Mesenchymal stem cell (in vitro differentiated cells and primary cell): Measurements from ENCODE around the gene CSRP1.

Source experiments
- DNase-seq: peaks from one replicate; pipeline ENCODE4 v3.0.0-alpha.2; 2013
- H2AFZ ChIP-seq: one replicate; pipeline ENCODE4 v1.6.1; 2013; ENCODE audit warnings: low read depth, mild to moderate bottlenecking, control low read depth, inconsistent platforms, low read length, moderate library complexity
- H2AK5ac ChIP-seq: 2 replicates; pipeline ENCODE4 v1.6.1; 2013; ENCODE audit warnings: low read length, moderate library complexity, mild to moderate bottlenecking, inconsistent platforms; ENCODE audit not compliant: severe bottlenecking
- H2BK120ac ChIP-seq: one replicate; pipeline ENCODE4 v1.6.1; 2013; ENCODE audit warnings: low read depth, mild to moderate bottlenecking, inconsistent platforms, low read length, moderate library complexity
- H2BK12ac ChIP-seq, 2 experiments: one replicate each; pipeline ENCODE4 v1.6.1; 2013; ENCODE audit warnings: inconsistent platforms in 2 of 2, low read length in 2 of 2, mild to moderate bottlenecking in 2 of 2, moderate library complexity in 2 of 2, control low read depth in 1 of 2
- H2BK15ac ChIP-seq: one replicate; pipeline ENCODE4 v1.6.1; 2013; ENCODE audit warnings: mild to moderate bottlenecking, low read depth, inconsistent platforms; ENCODE audit not compliant: poor library complexity, severe bottlenecking
- H2BK5ac ChIP-seq: 2 replicates; pipeline ENCODE4 v1.6.1; 2013; ENCODE audit warnings: low read depth, mild to moderate bottlenecking, low read length, control low read depth, inconsistent platforms; ENCODE audit not compliant: poor library complexity, severe bottlenecking
- H3K14ac ChIP-seq, 2 experiments: one replicate each; pipeline ENCODE4 v1.6.1; 2013; ENCODE audit warnings: inconsistent platforms in 2 of 2, low read length in 2 of 2, control low read depth in 1 of 2, mild to moderate bottlenecking in 1 of 2, moderate library complexity in 1 of 2
- H3K18ac ChIP-seq, 2 experiments: one replicate each; pipeline ENCODE4 v1.6.1; 2013; ENCODE audit warnings: inconsistent platforms in 2 of 2, low read length in 2 of 2, control low read depth in 1 of 2, low read depth in 1 of 2, mild to moderate bottlenecking in 1 of 2
- H3K23ac ChIP-seq, 2 experiments: one replicate each; pipeline ENCODE4 v1.6.1; 2013; ENCODE audit warnings: inconsistent platforms in 2 of 2, low read length in 2 of 2, mild to moderate bottlenecking in 2 of 2, moderate library complexity in 2 of 2, control low read depth in 1 of 2
- H3K27ac ChIP-seq: 2 replicates; pipeline ENCODE4 v1.5.1; 2013; ENCODE audit warnings: mild to moderate bottlenecking, moderate library complexity, low read length, control low read depth, inconsistent platforms; ENCODE audit not compliant: poor library complexity, severe bottlenecking
- H3K27me3 ChIP-seq, 2 experiments: 2 replicates each; pipeline versions ENCODE4 v1.6.1 to v1.7.0; 2013; ENCODE audit warnings: low read length in 2 of 2, mild to moderate bottlenecking in 2 of 2, moderate library complexity in 2 of 2, control low read depth in 1 of 2, inconsistent platforms in 1 of 2; ENCODE audit not compliant: control insufficient read depth in 1 of 2, insufficient read depth in 1 of 2
- H3K36me3 ChIP-seq, 2 experiments: 2 replicates each; pipeline versions ENCODE4 v1.6.1 to v1.7.0; 2013; ENCODE audit warnings: low read length in 2 of 2, control low read depth in 1 of 2, inconsistent platforms in 1 of 2, low read depth in 1 of 2, mild to moderate bottlenecking in 1 of 2; ENCODE audit not compliant: insufficient read depth in 2 of 2, control insufficient read depth in 1 of 2
- H3K4ac ChIP-seq, 2 experiments: one replicate each; pipeline ENCODE4 v1.6.1; 2013; ENCODE audit warnings: inconsistent platforms in 2 of 2, low read length in 2 of 2, mild to moderate bottlenecking in 2 of 2, moderate library complexity in 2 of 2, control low read depth in 1 of 2, low read depth in 1 of 2
- H3K4me1 ChIP-seq: 2 replicates; pipeline ENCODE4 v1.6.1; 2013; ENCODE audit warnings: low read depth, low read length, control low read depth; ENCODE audit not compliant: control insufficient read depth, insufficient read depth
- H3K4me2 ChIP-seq: 2 replicates; pipeline ENCODE4 v1.6.1; 2013; ENCODE audit warnings: low read length, mild to moderate bottlenecking, inconsistent platforms; ENCODE audit not compliant: poor library complexity, severe bottlenecking
- H3K4me3 ChIP-seq, 2 experiments: 2 replicates each; pipeline versions ENCODE4 v1.5.1 to v1.7.0; 2013; ENCODE audit warnings: low read length in 2 of 2, mild to moderate bottlenecking in 2 of 2, control low read depth in 1 of 2, low read depth in 1 of 2; ENCODE audit not compliant: insufficient read depth in 1 of 2
- H3K79me1 ChIP-seq: replicated peaks from 2 replicates; pipeline ENCODE4 v1.6.1; 2013; ENCODE audit warnings: mild to moderate bottlenecking, control low read depth, low read length, inconsistent platforms; ENCODE audit not compliant: poor library complexity, severe bottlenecking
- H3K9ac ChIP-seq: 2 replicates; pipeline ENCODE4 v1.7.0; 2013; ENCODE audit warnings: mild to moderate bottlenecking, low read length, moderate library complexity
- H3K9me3 ChIP-seq: 2 replicates; pipeline ENCODE4 v1.7.0; 2013; ENCODE audit warnings: mild to moderate bottlenecking, low read length; ENCODE audit not compliant: control insufficient read depth
- H4K8ac ChIP-seq: one replicate; pipeline ENCODE4 v1.6.1; 2013; ENCODE audit warnings: inconsistent platforms, mild to moderate bottlenecking, low read length, moderate library complexity
- H4K91ac ChIP-seq: one replicate; pipeline ENCODE4 v1.6.1; 2013; ENCODE audit warnings: mild to moderate bottlenecking, low read length, inconsistent platforms
- WGBS: methylation state at CpG from one replicate; pipeline ENCODE4 v1.1.7; 2013; ENCODE audit warnings: mixed read lengths; 5-methylcytosine and 5-hydroxymethylcytosine counted together

The CSRP1 gene

GRCh38 chr1:201537467-201537866 lies 30.5 kb upstream of the CSRP1 start:
- 98% methylated on average over 3 of the region's 4 CpGs for WGBS
- Histone ChIP-seq H2BK5ac (no peak overlapping the region), H4K8ac (no peak overlapping the region)

GRCh38 chr1:201537028-201537427 lies 30.1 kb upstream of the CSRP1 start:
- Histone ChIP-seq H3K23ac (no peak overlapping the region), H2AFZ (no peak overlapping the region), H3K36me3 (no peaks in the 10 kb centered on the region), H3K4me3 (peak overlapping the region in 1 of 2 experiments; percentile 73), H3K79me1 (peaks cover 2% of the 10 kb centered on the region), H3K4ac (no peak overlapping the region), H2BK120ac (no peak overlapping the region), H3K9ac (peak overlapping the region; percentile 76), H3K14ac (no peak overlapping the region), H3K9me3 (no peaks in the 10 kb centered on the region), H3K27me3 (no peaks in the 10 kb centered on the region), H2BK12ac (peak overlapping the region; percentile 14 to 93), H2BK15ac (no peak overlapping the region), H3K4me1 (peaks cover 19% of the 10 kb centered on the region), H2BK5ac (no peak overlapping the region), H3K4me2 (no peak overlapping the region), H4K91ac (no peak overlapping the region), H3K18ac (no peak overlapping the region), H2AK5ac (no peak overlapping the region), H4K8ac (no peak overlapping the region), H3K27ac (peak overlapping the region; percentile 11)
- DNase-seq: no peak
- WGBS: 93% methylated on average over 2 of the region's 2 CpGs

More at GRCh38 chr1:201537467-201537866, 30.5 kb upstream of the CSRP1 start:
- Histone ChIP-seq H3K79me1 (peaks cover 2% of the 10 kb centered on the region), H3K23ac (no peak overlapping the region), H3K9me3 (no peaks in the 10 kb centered on the region), H3K4me1 (peaks cover 22% of the 10 kb centered on the region), H3K9ac (peak overlapping the region; percentile 76), H2BK12ac (peak overlapping the region; percentile 93 to 98), H3K27ac (no peak overlapping the region), H3K14ac (no peak overlapping the region), H2BK120ac (no peak overlapping the region), H3K4me3 (peak overlapping the region in 1 of 2 experiments; percentile 94), H2AFZ (no peak overlapping the region), H3K27me3 (no peaks in the 10 kb centered on the region), H3K18ac (peak overlapping the region; percentile 34 to 92), H3K36me3 (no peaks in the 10 kb centered on the region), H3K4ac (peak overlapping the region in 1 of 2 experiments; percentile 32), H3K4me2 (no peak overlapping the region), H2BK15ac (no peak overlapping the region), H4K91ac (no peak overlapping the region), H2AK5ac (no peak overlapping the region)
- DNase-seq: no peak

GRCh38 chr1:201536558-201536957 lies 29.6 kb upstream of the CSRP1 start:
- 45% methylated on average over 4 of the region's 4 CpGs for WGBS
- H3K79me1 ChIP-seq: peaks cover 2% of the 10 kb centered on the region
- H3K9ac ChIP-seq: peak overlapping the region; percentile 76
- peak overlapping the region; percentile 91 for H4K91ac ChIP-seq
- H3K4me2 ChIP-seq: no peak overlapping the region
- H3K4me3 ChIP-seq: peak overlapping the region in 1 of 2 experiments; percentile 73
- H2AK5ac ChIP-seq: peak overlapping the region; percentile 66
- no peak overlapping the region for H2AFZ ChIP-seq
- H2BK12ac ChIP-seq: peak overlapping the region; percentile 90 to 95
- no peak overlapping the region for H3K14ac ChIP-seq
- H3K27ac ChIP-seq: peak overlapping the region; percentile 30
- H3K36me3 ChIP-seq: no peaks in the 10 kb centered on the region
- peak overlapping the region; percentile 32 for H4K8ac ChIP-seq
- no peak overlapping the region for H3K23ac ChIP-seq
- H2BK5ac ChIP-seq: no peak overlapping the region
- peak; percentile 92 for DNase-seq
- peaks cover 17% of the 10 kb centered on the region for H3K4me1 ChIP-seq
- peak overlapping the region in 1 of 2 experiments; percentile 61 for H3K18ac ChIP-seq
- no peak overlapping the region for H2BK120ac ChIP-seq
- H3K9me3 ChIP-seq: no peaks in the 10 kb centered on the region
- peak overlapping the region; percentile 84 for H2BK15ac ChIP-seq
- H3K27me3 ChIP-seq: no peaks in the 10 kb centered on the region
- no peak overlapping the region for H3K4ac ChIP-seq

GRCh38 chr1:201535919-201536245 lies 29.0 kb upstream of the CSRP1 start:
- Histone ChIP-seq H3K4me3 (peak overlapping the region in 1 of 2 experiments; percentile 73), H3K4me2 (no peak overlapping the region), H3K23ac (no peak overlapping the region), H3K18ac (peak overlapping the region; percentile 72 to 75), H2AFZ (peak overlapping the region; percentile 10), H2BK12ac (peak overlapping the region; percentile 90 to 95), H2BK15ac (peak overlapping the region; percentile 37), H4K91ac (peak overlapping the region; percentile 66), H3K27ac (no peak overlapping the region), H4K8ac (no peak overlapping the region), H2BK120ac (peak overlapping the region; percentile 19), H3K27me3 (no peaks in the 10 kb centered on the region), H3K79me1 (peaks cover 2% of the 10 kb centered on the region), H3K9me3 (no peaks in the 10 kb centered on the region), H3K4me1 (peaks cover 20% of the 10 kb centered on the region), H3K36me3 (no peaks in the 10 kb centered on the region), H2AK5ac (peak overlapping the region; percentile 20), H2BK5ac (no peak overlapping the region), H3K9ac (peak overlapping the region; percentile 71), H3K14ac (no peak overlapping the region), H3K4ac (peak overlapping the region in 1 of 2 experiments; percentile 24)
- WGBS: 72% methylated on average over 6 of the region's 6 CpGs
- no peak for DNase-seq
